IPS DF 6.9 (cell line): Measurements from ENCODE around the gene MATCAP1.

Experiments
- DNase-seq: peaks from one replicate; pipeline ENCODE4 v3.0.0-alpha.2; 2013; ENCODE audit warnings: low read depth, low spot score
- H3K27ac ChIP-seq: one replicate; pipeline ENCODE4 v1.5.1; 2013; ENCODE audit warnings: low read length, control low read depth
- H3K27me3 ChIP-seq: 2 replicates; pipeline ENCODE4 v1.6.1; 2013; ENCODE audit warnings: mild to moderate bottlenecking, low read length; ENCODE audit not compliant: control insufficient read depth, insufficient read depth
- H3K36me3 ChIP-seq: 2 replicates; pipeline ENCODE4 v1.6.1; 2013; ENCODE audit warnings: low read length; ENCODE audit not compliant: control insufficient read depth, insufficient read depth
- H3K4me1 ChIP-seq: 2 replicates; pipeline ENCODE4 v1.6.1; 2013; ENCODE audit warnings: low read length; ENCODE audit not compliant: control insufficient read depth, insufficient read depth
- H3K4me3 ChIP-seq: 2 replicates; pipeline ENCODE4 v1.5.1; 2013; ENCODE audit warnings: mild to moderate bottlenecking, low read length
- H3K9me3 ChIP-seq: 2 replicates; pipeline ENCODE4 v1.6.1; 2013; ENCODE audit warnings: low read length, inconsistent platforms; ENCODE audit not compliant: control insufficient read depth, insufficient read depth
- WGBS: extraction: QIAGEN DNeasy Blood & Tissue Kit; methylation state at CpG from one replicate; pipeline ENCODE4 v1.1.7; 2013; ENCODE audit warnings: mixed read lengths, missing lambda C conversion rate; ENCODE audit not compliant: insufficient read length, insufficient coverage; 5-methylcytosine and 5-hydroxymethylcytosine counted together

The MATCAP1 gene

DNA sequence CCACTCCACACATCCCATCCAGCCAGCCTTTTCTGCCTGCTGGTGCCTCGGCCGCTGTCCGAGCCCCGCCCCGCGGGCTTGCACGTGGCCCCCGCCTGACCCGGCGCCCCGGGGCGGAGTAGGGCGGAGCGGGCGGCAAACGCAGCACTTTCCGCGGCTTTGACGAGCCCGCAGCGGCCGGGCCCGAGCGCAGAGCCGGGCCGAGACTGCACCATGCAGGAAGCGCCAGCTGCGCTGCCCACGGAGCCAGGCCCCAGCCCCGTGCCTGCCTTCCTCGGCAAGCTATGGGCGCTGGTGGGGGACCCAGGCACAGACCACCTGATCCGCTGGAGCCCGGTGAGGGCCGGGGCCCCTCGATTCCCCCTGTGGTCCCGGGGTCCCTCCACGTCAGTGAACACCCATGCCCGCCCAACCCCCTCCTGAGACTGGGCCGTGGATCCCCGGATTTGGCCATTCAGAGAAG is 19.1 kb downstream of the MATCAP1 start, which contains the start of gene HSF4:
HSF4 (plus strand) TSS at position 147 of the 463 bp plus-strand sequence; CDS start at position 214, 67 bp downstream.
- Histone ChIP-seq H3K27ac (no peak within 1 kb of the TSS), H3K36me3 (no peaks in the 10 kb centered on the region; the same call in 1 of the 2 replicates), H3K9me3 (no peaks in the 10 kb centered on the region), H3K4me3 (peak within 1 kb of the TSS; percentile 21; the same call in 1 of the 2 replicates), H3K27me3 (peaks cover 90% of the 10 kb centered on the region), H3K4me1 (peaks cover 10% of the 10 kb centered on the region)
- no CpG with 5 or more reads among the region's 41 CpGs for WGBS
- no peak for DNase-seq

DNA sequence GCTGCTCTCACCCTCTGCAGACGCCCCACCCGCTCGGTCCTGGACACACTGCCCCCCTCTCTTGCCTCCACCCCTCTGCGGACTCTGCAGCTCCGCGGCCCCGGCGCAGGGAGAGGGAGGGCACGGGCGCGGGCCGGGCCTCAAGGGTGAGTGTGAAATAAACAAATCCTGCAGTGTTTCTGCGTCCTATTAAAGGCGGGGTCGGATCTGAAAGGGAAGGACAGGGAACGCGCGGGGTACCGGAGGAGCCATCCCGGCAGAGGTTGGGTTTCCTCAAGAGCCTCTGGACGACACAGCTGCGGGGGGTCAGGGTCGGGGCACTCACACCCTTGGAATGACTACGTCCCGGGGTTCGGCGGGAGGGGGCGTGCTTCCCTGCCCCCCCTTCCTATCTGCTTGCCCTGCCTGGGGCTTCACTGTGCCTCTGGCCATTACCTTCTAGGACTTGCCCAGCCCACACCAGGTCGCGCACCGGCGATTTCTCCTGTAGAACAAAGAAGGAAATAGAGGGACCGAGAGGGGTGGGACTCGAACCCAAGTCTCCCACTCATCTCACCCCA is 19.7 kb downstream of the MATCAP1 start:
- H3K9me3 ChIP-seq, result no peaks in the 10 kb centered on the region
- 0 out of 2 replicates have a peak overlapping the region, but pooled peaks have one; percentile 3 for H3K4me3 ChIP-seq
- no peak for DNase-seq
- H3K27me3 ChIP-seq, result peaks cover 92% of the 10 kb centered on the region
- peaks cover 10% of the 10 kb centered on the region for H3K4me1 ChIP-seq
- WGBS, result no CpG with 5 or more reads among the region's 34 CpGs
- no peak overlapping the region for H3K27ac ChIP-seq
- H3K36me3 ChIP-seq, result no peaks in the 10 kb centered on the region; the same call in 1 of the 2 replicates

DNA sequence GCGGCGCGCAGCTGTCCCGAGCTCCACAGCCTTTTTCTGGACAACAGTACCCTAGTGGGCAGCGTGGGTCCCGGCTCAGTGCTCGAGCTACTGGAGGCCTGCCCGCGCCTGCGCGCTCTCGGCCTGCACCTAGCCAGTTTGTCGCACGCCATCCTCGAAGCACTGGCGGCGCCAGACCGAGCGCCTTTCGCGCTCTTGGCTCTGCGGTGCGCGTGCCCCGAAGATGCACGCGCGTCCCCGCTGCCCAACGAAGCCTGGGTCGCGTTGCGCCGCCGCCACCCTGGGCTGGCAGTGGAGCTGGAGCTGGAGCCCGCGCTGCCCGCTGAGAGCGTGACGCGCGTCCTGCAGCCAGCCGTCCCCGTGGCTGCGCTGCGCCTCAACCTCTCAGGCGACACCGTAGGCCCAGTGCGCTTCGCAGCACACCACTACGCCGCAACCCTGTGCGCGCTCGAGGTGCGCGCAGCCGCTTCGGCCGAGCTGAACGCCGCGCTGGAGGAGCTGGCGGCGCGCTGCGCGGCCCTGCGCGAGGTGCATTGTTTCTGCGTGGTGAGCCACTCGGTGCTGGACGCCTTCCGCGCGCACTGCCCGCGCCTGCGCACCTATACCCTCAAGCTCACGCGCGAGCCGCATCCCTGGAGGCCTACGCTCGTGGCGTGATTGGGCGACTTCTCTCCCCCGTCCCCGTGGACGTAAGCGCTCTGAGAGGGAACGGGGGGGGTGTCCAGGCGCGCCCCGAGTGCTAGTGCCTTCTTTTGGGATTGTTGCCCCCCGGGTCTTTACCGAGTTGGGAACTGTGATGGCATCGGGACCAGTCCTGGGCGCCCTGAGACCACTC is 20.4 kb downstream of the MATCAP1 start:
- Histone ChIP-seq H3K27me3 (peaks cover 92% of the 10 kb centered on the region), H3K27ac (no peak overlapping the region), H3K36me3 (no peaks in the 10 kb centered on the region; the same call in 1 of the 2 replicates), H3K4me1 (peaks cover 10% of the 10 kb centered on the region), H3K9me3 (no peaks in the 10 kb centered on the region), H3K4me3 (peak overlapping the region; percentile 24; the same call in 1 of the 2 replicates)
- DNase-seq, result no peak
- WGBS, result no CpG with 5 or more reads among the region's 99 CpGs

DNA sequence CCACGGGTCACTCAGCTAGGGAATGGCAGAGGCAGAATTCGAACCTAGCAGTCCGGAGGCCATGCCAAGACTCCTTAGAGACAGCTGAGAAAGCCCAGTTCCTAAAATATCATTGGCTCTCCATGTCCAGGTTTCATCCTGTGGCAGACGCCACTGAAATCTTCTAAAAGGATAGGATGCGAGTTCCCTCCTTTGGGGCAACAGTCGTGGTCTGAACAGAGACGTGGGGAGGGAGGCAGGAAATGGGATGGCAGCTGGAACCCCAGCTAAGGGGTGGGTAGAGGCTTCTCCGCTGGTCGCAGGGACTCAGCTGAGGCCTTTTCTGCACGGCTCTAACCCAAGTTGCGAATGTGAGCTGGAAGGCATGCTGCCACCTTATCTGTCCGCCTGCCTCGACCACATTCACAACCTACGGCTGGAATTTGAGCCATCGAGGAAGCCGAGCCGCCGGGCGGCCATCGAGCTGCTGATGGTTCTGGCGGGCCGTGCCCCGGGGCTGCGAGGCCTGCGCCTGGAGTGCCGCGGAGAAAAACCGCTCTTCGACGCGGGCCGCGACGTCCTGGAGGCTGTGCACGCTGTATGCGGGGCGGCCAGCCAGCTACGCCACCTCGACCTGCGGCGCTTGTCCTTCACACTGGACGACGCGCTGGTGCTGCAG is 21.1 kb downstream of the MATCAP1 start:
- H3K36me3 ChIP-seq, result no peaks in the 10 kb centered on the region; the same call in 1 of the 2 replicates
- peaks cover 93% of the 10 kb centered on the region for H3K27me3 ChIP-seq
- H3K4me3 ChIP-seq, result peak overlapping the region; percentile 24; the same call in 1 of the 2 replicates
- H3K4me1 ChIP-seq, result peaks cover 10% of the 10 kb centered on the region
- no CpG with 5 or more reads among the region's 44 CpGs for WGBS
- H3K27ac ChIP-seq, result no peak overlapping the region
- no peaks in the 10 kb centered on the region for H3K9me3 ChIP-seq
- DNase-seq, result no peak

DNA sequence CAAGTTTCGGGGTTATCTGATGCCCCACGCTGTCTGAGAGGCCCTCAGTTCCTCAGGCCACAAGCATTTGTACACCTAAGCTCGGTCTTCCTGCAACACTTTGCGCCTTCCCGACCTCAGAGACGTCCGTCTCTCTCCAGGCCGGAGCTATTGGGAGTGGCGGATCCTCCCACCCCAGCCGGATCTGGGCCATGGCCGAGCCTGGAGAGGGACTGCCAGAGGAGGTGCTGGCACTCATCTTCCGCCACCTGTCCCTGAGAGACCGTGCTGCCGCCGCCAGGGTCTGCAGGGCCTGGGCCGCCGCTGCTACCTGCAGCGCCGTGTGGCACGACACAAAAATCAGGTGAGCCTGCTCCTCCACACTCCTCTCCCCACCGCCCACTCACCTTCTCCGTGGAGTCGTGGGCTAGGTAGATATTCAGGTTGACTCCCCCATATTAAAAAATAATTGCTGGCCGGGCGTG is 22.1 kb downstream of the MATCAP1 start:
- H3K27me3 ChIP-seq, result peaks cover 93% of the 10 kb centered on the region

DNA sequence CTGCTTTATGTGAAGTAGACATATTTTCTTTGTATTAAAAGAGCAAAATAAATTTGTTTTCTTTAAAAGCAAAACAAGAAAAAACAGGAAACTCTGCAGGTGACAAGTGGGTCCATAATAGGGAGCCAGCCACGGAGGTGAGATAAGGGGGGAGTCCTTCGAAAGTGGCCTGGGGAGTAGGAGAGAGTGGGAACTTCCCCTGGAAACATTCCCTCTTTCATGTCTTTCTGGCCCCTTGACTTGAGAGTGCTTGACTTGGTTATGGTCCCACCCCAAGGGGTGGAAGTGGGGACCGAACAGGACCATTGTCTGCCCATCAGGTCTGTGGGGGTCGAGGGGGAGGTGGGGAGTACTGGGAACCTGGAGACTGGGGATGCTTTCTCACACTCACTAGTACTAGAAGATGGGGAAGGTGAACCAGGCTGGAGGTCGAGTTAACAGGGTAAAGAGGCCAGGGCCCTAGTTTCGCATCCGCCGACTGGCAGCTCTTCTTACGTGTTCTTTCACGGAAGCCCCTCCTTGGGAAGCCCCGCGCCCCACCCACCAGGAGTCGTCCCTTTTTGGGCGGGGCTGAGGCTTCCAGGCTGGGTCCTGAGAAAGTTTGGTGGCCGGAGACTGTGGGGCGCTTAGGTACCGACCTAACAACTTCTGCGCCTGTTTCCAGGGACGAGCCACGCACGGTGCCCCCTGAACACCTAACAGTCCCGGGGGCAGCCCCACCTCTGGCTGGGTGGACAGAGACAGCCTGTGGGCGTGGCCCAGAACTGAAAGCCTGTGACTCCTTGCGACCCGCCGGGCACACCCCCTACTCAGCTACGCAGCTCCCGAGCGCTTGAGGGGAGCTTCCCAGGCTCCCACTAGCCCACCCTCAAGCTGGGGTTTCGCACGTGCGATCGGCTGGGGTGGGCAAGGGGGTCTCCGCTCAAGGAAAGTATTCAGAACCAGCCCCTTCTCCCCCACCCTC is 24.8 kb downstream of the MATCAP1 start:
- peaks cover 91% of the 10 kb centered on the region for H3K27me3 ChIP-seq
- H3K9me3 ChIP-seq, result no peaks in the 10 kb centered on the region
- H3K27ac ChIP-seq, result no peak overlapping the region
- peaks cover 7% of the 10 kb centered on the region; the same call in 1 of the 2 replicates for H3K4me1 ChIP-seq
- peak overlapping the region; percentile 38; the same call in 1 of the 2 replicates for H3K4me3 ChIP-seq
- no peak for DNase-seq
- no CpG with 5 or more reads among the region's 34 CpGs for WGBS
- H3K36me3 ChIP-seq, result no peaks in the 10 kb centered on the region

More for the DNA sequence above, 22.1 kb downstream of the MATCAP1 start:
- H3K27ac ChIP-seq, result no peak overlapping the region
- H3K4me1 ChIP-seq, result peaks cover 10% of the 10 kb centered on the region
- no peaks in the 10 kb centered on the region; the same call in 1 of the 2 replicates for H3K36me3 ChIP-seq
- H3K4me3 ChIP-seq, result no peak overlapping the region
- no peaks in the 10 kb centered on the region for H3K9me3 ChIP-seq
- DNase-seq, result no peak
- no CpG with 5 or more reads among the region's 25 CpGs for WGBS

DNA sequence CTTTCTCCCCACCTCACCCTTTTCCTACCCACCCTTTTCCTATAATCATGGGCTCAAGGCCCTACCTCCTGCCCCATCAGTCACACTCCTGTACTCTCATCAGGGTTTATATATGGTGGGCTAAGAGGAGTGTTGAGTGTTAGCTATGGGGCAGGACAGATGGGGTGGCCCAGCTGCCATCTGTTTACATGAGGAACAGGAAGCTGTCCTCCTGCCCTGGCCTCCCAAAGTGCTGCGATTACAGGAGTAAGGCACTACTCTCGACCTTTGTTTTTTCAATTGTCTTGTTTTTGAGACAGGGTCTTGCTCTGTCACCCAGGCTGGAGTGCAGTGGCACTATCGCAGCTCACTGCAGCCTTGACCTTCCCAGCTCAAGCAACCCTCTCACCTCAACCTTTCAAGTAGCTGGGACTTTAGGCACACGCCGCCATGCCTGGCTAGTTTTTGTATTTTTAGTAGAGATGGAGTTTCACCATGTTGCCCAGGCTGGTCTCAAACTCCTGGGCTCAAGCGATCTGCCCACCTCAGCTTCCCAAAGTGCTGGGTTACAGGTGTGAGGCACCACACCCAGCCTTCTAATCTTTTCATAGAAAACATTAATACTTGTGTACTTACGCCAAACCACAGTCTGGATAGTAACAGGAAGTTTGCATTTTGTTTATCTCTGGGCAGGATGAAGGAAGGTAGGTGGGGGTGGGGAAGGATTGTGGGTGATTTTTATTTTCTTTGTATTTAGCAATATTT is 25.7 kb downstream of the MATCAP1 start:
- Histone ChIP-seq H3K27me3 (peaks cover 89% of the 10 kb centered on the region), H3K4me1 (peaks cover 3% of the 10 kb centered on the region; the same call in 1 of the 2 replicates), H3K27ac (no peak overlapping the region), H3K36me3 (no peaks in the 10 kb centered on the region), H3K4me3 (no peak overlapping the region), H3K9me3 (no peaks in the 10 kb centered on the region)
- DNase-seq, result no peak
- no CpG with 5 or more reads among the region's 7 CpGs for WGBS

DNA sequence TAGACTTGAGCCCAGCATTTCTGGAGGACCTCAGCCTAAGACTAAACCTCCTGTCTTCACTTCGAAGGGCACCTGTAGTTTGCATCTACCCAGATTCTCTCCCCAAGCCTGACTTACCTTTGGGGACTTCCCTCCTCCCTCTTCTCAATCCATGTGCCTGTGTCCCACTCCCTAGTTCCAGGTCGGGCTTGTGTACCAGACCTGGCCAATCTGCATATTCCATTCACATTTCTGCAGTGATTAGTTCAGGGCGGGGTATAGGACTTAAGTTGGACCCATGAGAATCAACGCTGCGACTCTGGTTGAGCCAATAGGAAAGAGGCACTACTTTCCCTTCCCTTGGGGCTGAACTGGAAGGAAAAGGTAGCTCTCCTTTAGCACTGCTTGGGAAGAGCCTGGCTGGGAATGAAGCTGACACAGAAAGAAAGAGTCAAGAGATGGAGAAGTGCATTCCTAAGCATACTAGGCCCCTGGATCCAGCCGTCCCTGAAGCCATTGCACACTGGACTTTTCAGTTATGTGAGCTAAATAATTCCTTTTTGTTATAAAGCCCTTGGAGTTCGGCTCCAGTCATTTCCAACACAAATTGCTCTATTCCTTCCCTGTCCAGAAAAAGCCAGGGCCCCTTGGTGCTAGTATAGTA is 26.5 kb downstream of the MATCAP1 start:
- DNase-seq, result no peak
- H3K4me1 ChIP-seq, result peaks cover 3% of the 10 kb centered on the region; the same call in 1 of the 2 replicates
- peaks cover 87% of the 10 kb centered on the region for H3K27me3 ChIP-seq
- no peaks in the 10 kb centered on the region for H3K36me3 ChIP-seq
- no peaks in the 10 kb centered on the region for H3K9me3 ChIP-seq
- WGBS, result no CpG with 5 or more reads among the region's 7 CpGs
- H3K4me3 ChIP-seq, result no peak overlapping the region
- no peak overlapping the region for H3K27ac ChIP-seq
